ENCODE results near the gene ARHGEF3.

DNA sequence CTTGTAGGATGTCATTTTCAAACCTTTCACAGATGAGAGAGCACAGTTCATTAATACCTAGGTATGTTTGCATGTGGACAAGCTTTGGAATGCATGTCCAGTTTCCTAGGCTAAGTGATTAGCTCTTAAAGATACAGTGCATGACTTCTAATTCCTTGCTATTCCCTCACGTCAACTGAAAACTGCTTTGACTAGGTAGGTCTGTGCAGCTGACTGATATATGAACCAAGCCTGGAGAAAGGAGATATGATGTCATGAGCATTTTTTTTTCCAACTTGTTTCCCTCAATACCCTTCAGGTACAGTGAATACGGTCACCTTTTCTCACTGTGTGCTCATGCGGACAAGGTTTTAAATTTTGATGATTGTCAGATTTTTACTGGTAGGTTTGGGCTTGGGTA is 77.1 kb downstream of the ARHGEF3 start:
- TF ChIP-seq CTCF (IDR thresholded peaks at IDR 0.05): no peak
- TF ChIP-seq POLR2A (IDR thresholded peaks at IDR 0.05): no peak

Measured in lower leg skin (tissue), 3 donors.